Duodenal mucosa (tissue), 2 donors: ENCODE data around the gene CARD14.

ENCODE experiments used
- H3K27ac ChIP-seq: one replicate; pipeline ENCODE4 v1.7.0; 2013; ENCODE audit warnings: low read depth, low read length
- H3K27me3 ChIP-seq, 2 donors: one replicate each; pipeline ENCODE4 v1.7.0; 2013; ENCODE audit warnings: low read length in 2 of 2, control low read depth in 1 of 2; ENCODE audit not compliant: insufficient read depth in 2 of 2, control insufficient read depth in 1 of 2
- H3K36me3 ChIP-seq, 2 donors: one replicate each; pipeline ENCODE4 v1.7.0; 2013; ENCODE audit warnings: low read length in 2 of 2, control low read depth in 1 of 2; ENCODE audit not compliant: insufficient read depth in 2 of 2, control insufficient read depth in 1 of 2
- H3K4me1 ChIP-seq, 2 donors: one replicate each; pipeline ENCODE4 v1.7.0; 2013; ENCODE audit warnings: low read length in 2 of 2, control low read depth in 1 of 2; ENCODE audit not compliant: insufficient read depth in 2 of 2, control insufficient read depth in 1 of 2
- H3K4me3 ChIP-seq, 2 donors: one replicate each; pipeline ENCODE4 v1.7.0; 2013; ENCODE audit warnings: low read length in 2 of 2, low read depth in 1 of 2
- H3K9ac ChIP-seq, 2 donors: one replicate each; pipeline ENCODE4 v1.7.0; 2013; ENCODE audit warnings: low read length in 2 of 2, low read depth in 1 of 2
- H3K9me3 ChIP-seq, 2 donors: one replicate each; pipeline ENCODE4 v1.7.0; 2013; ENCODE audit warnings: low read length in 2 of 2, control low read depth in 1 of 2; ENCODE audit not compliant: control insufficient read depth in 1 of 2

The CARD14 gene

GRCh38 chr17:80220736-80221215, 50.9 kb downstream of the CARD14 start:
- no peaks in the 10 kb centered on the region for H3K27me3 ChIP-seq
- no peaks in the 10 kb centered on the region for H3K9me3 ChIP-seq
- peak overlapping the region; percentile 84 to 91 for H3K4me3 ChIP-seq
- no peak overlapping the region for H3K27ac ChIP-seq
- peaks cover 4 to 32% of the 10 kb centered on the region in 2 donors for H3K4me1 ChIP-seq
- peak overlapping the region; percentile 12 to 48 for H3K9ac ChIP-seq
- H3K36me3 ChIP-seq: peaks cover 0 to 12% of the 10 kb centered on the region in 2 donors

- Histone ChIP-seq H3K27ac (no peak overlapping the region), H3K4me1 (peaks cover 4 to 32% of the 10 kb centered on the region in 2 donors), H3K27me3 (no peaks in the 10 kb centered on the region), H3K36me3 (peaks cover 0 to 9% of the 10 kb centered on the region in 2 donors), H3K9ac (no peak overlapping the region), H3K4me3 (peak overlapping the region; percentile 84 to 91), H3K9me3 (no peaks in the 10 kb centered on the region)
Measured at GRCh38 chr17:80221351-80222105, 51.7 kb downstream of the CARD14 start.

GRCh38 chr17:80222376-80223141, 52.7 kb downstream of the CARD14 start:
- Histone ChIP-seq H3K4me3 (no peak overlapping the region), H3K36me3 (no peaks in the 10 kb centered on the region), H3K9me3 (no peaks in the 10 kb centered on the region), H3K27ac (no peak overlapping the region), H3K9ac (no peak overlapping the region), H3K27me3 (no peaks in the 10 kb centered on the region), H3K4me1 (peaks cover 4 to 30% of the 10 kb centered on the region in 2 donors)

- Histone ChIP-seq H3K4me1 (peaks cover 4 to 23% of the 10 kb centered on the region in 2 donors), H3K4me3 (no peak overlapping the region), H3K27ac (no peak overlapping the region), H3K36me3 (no peaks in the 10 kb centered on the region), H3K9ac (no peak overlapping the region), H3K27me3 (no peaks in the 10 kb centered on the region), H3K9me3 (no peaks in the 10 kb centered on the region)
Measured at GRCh38 chr17:80223142-80223815, 53.4 kb downstream of the CARD14 start.

GRCh38 chr17:80223838-80224497, 54.1 kb downstream of the CARD14 start:
- peaks cover 4 to 16% of the 10 kb centered on the region in 2 donors for H3K4me1 ChIP-seq
- H3K9me3 ChIP-seq: no peaks in the 10 kb centered on the region
- H3K36me3 ChIP-seq: no peaks in the 10 kb centered on the region
- H3K9ac ChIP-seq: no peak overlapping the region
- H3K27me3 ChIP-seq: no peaks in the 10 kb centered on the region
- no peak overlapping the region for H3K27ac ChIP-seq
- H3K4me3 ChIP-seq: no peak overlapping the region

GRCh38 chr17:80224683-80225082, 54.9 kb downstream of the CARD14 start:
- Histone ChIP-seq H3K4me1 (peaks cover 0 to 9% of the 10 kb centered on the region in 2 donors), H3K27ac (no peak overlapping the region), H3K9me3 (no peaks in the 10 kb centered on the region), H3K4me3 (no peak overlapping the region), H3K27me3 (no peaks in the 10 kb centered on the region), H3K9ac (no peak overlapping the region), H3K36me3 (no peaks in the 10 kb centered on the region)

GRCh38 chr17:80225230-80225629, 55.4 kb downstream of the CARD14 start:
- Histone ChIP-seq H3K36me3 (no peaks in the 10 kb centered on the region), H3K27ac (no peak overlapping the region), H3K9ac (no peak overlapping the region)

GRCh38 chr17:80227156-80227555, 57.3 kb downstream of the CARD14 start:
- Histone ChIP-seq H3K9ac (no peak overlapping the region), H3K36me3 (peaks cover 0 to 3% of the 10 kb centered on the region in 2 donors)

More at GRCh38 chr17:80225230-80225629, 55.4 kb downstream of the CARD14 start:
- no peaks in the 10 kb centered on the region for H3K27me3 ChIP-seq
- no peak overlapping the region for H3K4me3 ChIP-seq
- no peaks in the 10 kb centered on the region for H3K9me3 ChIP-seq
- H3K4me1 ChIP-seq: peaks cover 0 to 6% of the 10 kb centered on the region in 2 donors

GRCh38 chr17:80227666-80228065, 57.8 kb downstream of the CARD14 start:
- peaks cover 0 to 3% of the 10 kb centered on the region in 2 donors for H3K36me3 ChIP-seq
- H3K9me3 ChIP-seq: peaks cover 2 to 8% of the 10 kb centered on the region in 2 donors
- H3K4me1 ChIP-seq: no peaks in the 10 kb centered on the region
- H3K9ac ChIP-seq: no peak overlapping the region
- H3K27me3 ChIP-seq: no peaks in the 10 kb centered on the region
- no peak overlapping the region for H3K27ac ChIP-seq
- H3K4me3 ChIP-seq: no peak overlapping the region

More at GRCh38 chr17:80227156-80227555, 57.3 kb downstream of the CARD14 start:
- Histone ChIP-seq H3K9me3 (peaks cover 0 to 3% of the 10 kb centered on the region in 2 donors), H3K27me3 (no peaks in the 10 kb centered on the region), H3K4me1 (no peaks in the 10 kb centered on the region), H3K27ac (no peak overlapping the region), H3K4me3 (no peak overlapping the region)
